GM19438 (cell line): ENCODE results near the gene MAPK1.
"Not testable (repeated sequence)": the region's sequence is repeated elsewhere in the genome, so short reads cannot be mapped to it uniquely, and the experiment has no call there.

Experiments used
- ATAC-seq: cut with Tn5 transposase; IDR thresholded peaks from one replicate; pipeline ENCODE4 v1.9.1; 2021; ENCODE audit warnings: low read depth; ENCODE audit not compliant: unreplicated experiment

The MAPK1 gene

DNA sequence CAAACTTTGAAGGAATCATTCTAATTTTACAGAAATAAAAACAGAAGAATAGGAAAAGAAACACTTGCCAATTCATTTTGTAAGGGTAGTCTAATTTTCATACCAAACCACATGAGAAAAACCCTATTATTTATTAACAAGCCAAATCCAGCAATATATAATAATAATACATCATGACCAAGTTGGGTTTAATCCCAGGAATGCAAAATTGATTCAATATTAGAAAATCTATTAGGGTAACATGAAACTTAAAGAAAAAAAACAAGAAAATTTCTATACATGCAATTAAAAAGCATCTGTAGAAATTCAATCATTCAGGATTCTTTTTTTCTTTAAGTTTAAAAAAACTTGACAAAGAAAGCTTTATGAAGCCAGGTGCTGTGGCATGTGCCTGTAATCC, 16.8 kb downstream of the MAPK1 start:
- ATAC-seq: no peak

DNA sequence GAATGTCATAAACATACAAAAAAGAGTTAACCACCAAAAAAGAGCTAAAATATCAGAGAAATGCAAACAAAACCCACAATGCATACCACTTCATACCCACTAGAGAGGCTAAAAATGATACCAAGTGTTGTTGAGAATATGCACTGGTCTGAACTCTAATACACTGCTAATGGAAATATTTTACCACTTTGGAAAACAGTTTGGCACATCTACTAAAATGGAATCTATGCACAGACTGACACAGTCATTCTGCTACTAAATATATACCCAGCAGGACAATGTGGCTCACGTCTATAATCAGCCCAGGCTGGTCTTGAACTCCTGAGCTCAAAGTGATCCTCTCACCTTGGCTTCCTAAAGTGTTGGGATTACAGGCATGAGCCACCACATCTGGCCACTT, 18.0 kb downstream of the MAPK1 start:
- ATAC-seq: no peak

DNA sequence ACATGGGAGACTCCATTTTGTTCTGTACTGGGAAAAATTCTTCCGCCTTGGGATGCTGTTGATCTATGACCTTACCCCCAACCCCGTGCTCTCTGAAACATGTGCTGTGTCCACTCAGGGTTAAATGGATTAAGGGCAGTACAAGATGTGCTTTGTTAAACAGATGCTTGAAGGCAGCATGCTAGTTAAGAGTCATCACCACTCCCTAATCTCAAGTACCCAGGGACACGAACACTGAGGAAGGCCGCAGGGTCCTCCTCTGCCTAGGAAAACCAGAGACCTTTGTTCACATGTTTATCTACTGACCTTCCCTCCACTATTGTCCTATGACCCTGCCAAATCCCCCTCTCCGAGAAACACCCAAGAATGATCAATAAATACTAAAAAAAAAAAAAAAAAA, 19.4 kb downstream of the MAPK1 start:
- not testable (repeated sequence) for ATAC-seq

DNA sequence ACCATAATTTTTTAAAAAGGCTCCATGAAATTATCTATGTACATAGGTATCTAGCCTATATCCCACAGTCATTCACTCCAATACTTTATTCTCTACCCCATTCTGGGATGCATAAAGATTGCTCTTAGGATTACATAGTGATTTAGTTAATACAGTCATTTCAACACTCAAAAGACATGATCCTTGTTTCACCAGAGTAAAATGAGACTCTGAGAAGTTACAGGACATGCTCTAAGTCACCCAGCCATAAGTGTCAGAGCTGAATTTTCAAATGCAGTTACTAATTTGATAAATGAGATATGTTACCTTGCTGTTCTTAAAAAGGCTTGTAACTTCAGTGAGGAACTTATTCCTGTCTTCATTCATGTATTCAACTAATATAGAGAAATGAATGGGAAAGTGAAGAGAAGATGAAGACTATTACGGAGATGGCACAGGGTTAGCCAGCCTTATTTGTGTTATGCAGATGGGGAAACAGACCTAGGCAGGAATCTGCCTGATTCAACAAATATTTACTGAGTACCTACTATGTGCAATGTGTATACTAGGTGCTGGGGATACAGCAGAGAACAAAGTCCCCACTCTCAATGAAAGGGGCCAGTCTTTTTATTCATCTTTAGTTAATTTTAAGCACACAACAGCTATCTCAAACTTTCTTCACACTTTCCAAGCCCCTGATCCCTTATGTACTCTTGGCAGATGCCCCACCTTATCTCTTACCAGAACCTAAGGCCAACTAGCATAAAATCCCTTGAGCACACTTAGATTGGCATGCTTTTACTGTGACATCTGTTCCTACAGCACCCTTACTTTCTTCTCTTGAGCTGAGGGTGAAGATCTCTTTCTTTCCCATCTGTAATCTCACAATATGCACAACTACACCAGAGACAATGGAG, 21.6 kb downstream of the MAPK1 start:
- no peak for ATAC-seq

DNA sequence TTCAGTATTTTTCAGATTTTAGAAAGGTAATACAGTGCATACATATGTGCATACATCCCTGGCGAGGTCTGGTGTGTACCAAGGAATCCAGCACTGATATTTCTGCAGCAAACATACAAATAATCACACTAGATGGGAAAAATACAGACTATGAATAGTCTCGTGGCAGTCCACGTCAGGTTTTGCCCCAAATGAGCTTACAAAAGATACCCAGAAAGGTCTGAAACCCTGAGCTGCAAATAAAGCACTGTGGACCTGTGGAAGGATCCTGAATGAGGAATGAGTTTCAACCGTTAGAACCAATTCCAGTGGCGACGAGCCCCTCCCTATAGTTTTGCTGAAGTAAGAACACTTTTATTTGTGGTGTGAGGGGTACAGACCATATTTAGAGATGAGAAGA, 24.5 kb downstream of the MAPK1 start:
- no peak for ATAC-seq

DNA sequence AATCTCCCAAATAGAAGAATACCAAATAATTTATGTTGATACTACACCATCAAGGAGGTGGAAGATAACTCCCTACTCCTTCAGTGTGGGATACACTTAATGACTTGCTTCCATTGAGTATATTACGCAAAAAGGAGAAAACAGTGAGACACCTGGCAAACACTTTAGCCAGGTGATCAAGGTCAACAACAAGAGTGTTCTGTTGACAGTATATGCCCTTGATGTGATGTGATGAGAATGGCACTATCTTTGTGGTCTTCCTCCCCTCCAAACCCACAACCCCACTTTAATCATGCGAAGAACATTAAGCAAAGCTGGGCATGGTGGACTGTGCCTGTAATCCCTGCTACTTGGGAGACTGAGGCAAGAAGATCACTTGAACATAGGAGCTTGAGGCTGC, 26.0 kb downstream of the MAPK1 start:
- ATAC-seq: no peak

DNA sequence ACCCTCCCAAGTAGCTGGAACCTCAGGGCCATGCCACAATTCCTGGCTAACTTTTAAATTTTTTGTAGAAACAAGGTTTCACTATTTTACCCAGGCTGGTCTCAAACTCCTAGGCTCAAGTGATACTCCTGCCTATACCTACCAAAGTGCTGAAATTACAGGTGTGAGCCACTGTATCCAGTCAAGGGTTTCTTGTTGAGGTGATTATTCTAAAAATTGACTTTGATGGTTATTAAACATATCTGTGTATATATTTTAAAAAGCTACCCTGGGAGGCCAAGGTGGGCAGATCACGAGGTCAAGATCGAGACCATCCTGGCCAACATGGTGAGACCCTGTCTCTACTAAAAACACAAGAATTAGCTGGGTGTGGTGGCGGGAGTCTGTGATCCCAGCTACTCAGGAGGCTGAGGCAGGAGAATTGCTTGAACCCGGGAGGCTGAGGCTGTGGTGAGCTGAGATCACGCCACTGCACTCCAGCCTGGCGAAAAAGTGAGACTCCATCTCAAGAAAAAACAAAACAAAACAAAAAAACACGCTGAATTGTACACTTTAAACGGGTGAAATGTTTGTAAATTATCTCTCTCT, 27.1 kb downstream of the MAPK1 start:
- ATAC-seq: no peak

DNA sequence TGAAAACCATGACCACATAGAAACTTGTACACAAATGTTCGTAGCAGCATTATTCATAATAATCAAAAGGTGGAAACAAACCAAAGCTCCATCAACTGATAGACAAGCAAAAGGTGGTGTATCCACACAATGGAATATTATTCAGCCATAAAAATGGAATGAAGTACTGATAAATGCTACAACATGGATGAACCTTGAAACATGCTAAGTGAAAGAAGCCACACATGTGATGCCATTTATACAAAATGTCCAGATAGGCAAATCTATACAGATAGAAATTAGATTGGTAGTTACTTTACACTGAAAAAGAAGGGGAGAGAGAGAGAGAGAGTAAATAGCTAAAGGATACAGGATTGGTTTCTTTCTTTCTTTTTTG, 27.7 kb downstream of the MAPK1 start:
- no peak for ATAC-seq

DNA sequence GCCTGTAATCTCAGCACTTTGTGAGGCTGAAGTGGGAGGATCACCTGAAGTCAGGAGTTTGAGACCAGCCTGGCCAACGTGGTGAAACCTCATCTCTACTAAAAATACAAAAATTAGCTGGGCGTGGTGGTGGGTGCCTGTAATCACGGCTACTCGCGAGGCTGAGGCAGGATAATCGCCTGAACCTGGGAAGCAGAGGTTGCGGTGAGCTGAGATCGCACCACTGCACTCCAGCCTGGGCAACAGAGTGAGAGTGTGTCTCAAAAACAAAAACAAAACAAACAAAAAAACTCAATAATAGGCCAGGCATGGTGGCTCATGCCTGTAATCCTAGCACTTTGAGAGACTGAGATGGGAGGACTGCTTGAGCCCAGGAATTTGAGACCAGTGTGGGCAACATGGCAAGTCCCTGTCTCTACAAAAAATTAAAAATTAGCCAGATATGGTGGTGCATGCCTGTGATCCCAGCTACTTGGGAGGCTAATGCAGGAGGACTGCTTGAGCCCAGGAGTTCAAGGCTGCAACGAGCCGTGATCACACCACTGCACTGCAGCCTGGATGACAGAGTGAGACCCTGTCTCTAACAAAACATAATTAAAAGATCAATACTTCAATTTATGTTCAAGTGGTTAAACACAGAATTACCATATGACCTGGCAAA, 28.2 kb downstream of the MAPK1 start:
- not testable (repeated sequence) for ATAC-seq

DNA sequence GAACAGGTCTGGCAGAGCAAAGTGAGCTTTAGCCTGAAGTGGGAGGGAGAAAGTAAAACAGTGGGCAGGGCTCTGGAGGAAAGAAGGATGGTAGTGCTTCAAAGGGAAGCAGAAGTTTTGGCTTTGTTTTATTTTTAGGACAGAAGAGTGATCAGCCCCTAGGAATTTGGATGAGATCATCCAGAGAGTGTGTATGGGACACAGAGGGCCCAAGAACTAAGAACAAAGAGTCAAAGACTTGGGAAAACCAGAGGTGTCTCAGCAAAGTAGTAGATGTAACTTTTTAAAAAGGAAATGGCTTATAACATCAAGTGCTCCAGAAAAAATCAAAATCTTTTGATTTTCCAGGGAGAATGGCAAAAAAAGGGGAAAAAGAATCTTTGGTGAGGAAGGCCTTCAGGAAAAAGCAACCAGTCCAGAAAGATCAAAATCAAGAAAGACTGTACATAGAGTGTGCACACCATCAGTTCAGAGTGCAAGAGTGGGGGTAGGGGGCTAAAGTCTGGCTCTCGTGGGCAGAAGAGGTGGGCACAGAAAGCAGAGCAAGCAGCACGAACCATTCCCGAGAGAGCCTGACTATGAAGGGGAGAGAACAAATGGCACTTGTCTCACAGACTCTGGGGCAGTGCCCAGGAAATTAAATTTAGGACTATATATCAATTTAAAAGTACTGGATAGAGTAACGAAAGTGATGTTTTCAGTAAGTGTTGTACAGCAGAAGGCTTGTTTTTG, 30.0 kb downstream of the MAPK1 start:
- ATAC-seq: no peak

DNA sequence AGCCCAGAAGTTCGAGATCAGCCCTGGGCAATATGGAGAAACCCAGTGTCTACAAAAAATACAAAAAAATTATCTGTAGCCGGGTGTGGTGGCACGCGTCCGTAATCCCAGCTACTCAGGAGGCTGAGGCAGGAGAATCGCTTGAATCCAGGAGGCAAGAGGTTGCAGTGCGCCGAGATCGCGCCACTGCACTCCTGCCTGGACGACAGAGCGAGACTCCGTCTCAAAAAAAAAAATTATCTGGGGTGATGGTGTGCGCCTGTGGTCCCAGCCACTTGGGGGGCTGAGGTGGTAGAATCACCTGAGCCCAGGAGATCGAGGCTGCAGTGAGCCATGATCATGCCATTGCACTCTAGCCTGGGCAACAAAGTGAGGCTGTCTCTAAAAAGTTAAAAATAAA, 31.0 kb downstream of the MAPK1 start:
- not testable (repeated sequence) for ATAC-seq

DNA sequence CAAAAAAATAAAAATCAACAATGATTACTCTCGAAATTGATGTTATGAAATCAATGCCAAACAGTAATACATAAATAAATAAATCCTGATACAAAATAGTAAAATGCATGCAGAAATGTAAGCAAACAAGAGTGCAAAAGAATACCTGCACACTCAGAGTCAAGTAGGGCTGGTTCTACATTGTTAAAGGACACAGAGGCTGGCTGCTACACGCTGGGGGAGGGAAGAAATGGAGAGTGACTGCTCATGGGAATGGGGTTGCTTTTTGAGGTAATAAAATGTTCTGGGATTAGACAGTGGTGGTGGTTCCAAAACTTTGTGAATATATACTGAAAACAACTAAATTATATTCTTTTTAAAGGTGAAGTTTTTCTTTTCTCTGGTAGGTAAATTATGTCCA, 32.1 kb downstream of the MAPK1 start:
- ATAC-seq: no peak

DNA sequence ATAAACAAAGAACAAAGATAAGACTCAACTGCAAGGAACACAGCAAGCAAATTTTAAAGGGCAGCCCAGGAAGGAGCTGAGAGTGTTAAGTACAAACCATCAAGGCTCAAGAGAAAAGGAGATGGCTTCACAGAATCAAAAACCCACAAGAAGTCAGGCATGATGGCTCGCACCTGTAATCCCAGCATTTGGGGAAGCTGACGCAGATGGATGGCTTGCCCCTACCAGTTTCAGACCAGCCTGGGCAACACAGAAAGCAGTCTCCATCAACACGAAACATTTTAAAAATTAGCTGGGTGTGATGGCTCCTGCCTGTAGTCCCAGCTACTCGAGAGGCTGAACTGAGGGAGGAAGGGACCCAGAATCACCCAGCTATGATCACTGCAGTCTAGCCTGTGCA, 32.6 kb downstream of the MAPK1 start:
- ATAC-seq: no peak

DNA sequence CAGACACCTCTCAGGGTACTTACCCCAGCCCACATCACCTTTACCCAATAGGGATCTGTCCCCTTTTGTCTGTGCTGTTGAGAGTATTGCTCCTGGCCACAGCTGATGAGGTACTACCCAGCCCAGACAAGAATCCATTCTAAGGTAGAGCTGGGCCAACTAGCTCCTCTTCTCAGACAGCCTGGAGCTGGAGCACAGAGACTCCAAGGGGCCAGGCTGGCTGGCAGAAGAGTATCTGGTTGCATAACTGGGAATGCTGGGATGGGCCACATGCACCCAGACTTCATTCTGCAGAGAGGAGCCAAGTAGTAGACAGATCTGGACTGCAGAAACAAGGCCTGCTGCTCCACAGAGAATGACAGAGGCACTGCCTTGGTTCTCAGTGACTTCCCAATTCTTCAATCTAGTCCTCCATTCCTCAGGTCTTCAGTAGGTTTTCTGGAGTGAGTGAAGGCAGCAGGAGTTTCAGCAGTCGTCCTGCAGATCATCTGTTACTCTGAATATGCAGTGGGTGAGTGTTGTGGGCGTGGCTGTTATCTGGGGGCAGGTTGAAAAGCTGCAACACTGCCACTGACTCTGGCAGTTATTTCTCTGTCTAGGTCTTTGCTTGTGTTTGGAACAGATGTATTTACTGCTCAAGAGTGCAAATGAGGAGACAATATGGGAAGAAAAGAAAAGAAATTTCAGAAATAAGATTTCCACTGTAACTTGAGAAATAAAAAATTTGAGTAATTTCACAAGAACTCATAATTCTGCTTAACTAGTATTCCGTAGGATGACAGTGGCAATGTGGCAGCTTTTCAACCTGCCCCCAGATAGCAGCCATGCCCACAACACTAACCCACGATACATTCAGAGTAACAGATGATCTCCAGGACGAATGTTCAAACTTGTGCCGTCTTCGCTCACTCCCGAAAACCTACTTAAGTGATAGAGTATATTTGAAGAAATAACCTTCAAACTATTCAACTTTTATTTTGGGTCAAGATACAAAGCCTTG, 34.9 kb downstream of the MAPK1 start:
- no peak for ATAC-seq

DNA sequence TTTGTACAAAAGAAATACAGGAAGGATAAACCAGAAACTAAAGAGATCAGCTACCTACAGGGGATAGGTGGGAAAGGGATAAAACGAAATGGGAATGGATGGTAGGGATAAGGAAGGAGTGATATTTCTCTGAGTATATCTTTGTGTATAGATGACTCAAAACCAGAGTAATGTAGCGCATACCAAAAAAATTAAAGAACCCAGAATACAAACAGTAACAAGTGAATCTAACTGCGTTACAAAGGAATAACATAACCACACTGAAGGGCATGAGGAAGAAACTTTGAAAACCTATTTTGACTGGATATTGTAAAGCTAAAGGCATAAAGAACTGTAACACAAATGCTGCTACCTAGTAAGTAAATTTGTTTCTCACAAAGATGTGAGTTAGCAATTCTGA, 37.9 kb downstream of the MAPK1 start:
- ATAC-seq: no peak

DNA sequence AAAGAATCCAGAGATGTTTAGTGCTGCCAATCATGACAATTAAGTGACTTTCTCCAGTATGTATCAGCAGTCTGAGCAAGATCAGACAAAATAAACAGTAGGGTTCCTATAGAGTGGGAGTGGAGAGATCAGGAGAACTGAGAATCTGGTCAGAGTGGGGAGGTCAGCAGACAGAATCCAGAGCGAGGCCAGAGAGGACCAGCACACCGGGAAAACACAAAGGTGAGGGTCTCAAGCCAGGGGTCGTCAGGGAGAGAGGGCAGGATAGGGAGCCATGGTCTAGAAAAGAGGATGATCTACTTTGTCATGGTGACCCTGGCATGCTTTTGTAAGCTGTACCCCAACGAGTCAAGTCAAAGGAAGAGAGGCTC, 39.2 kb downstream of the MAPK1 start:
- no peak for ATAC-seq

DNA sequence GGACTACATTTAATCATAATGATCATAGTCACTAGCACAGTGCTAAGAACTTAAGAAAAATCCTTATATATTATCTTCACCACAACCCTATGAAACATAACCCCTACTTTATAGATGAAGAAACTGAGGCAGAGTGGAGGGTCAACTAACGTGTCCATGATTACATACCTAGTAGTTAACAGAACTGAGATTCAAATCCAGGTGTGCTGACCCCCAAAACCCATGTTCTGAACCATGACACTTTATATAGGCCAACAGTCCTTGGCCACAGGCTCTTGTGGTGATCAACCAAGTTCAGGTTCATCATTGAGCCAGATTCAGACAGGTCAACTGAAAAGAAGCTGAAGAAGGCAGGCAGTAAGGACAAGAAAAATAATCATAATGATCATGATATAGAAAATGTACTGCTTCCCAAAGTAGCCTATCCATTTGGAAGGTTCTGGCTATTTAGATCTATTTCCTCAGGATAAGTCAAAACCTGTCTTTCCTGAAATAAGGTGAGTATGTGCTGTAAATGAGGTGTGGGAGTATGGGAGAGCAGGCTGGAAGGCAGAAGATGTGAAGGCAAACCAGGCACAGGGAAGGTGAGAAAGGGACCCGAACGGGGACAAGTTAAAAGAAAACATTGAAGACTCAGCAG, 39.7 kb downstream of the MAPK1 start:
- ATAC-seq: no peak

DNA sequence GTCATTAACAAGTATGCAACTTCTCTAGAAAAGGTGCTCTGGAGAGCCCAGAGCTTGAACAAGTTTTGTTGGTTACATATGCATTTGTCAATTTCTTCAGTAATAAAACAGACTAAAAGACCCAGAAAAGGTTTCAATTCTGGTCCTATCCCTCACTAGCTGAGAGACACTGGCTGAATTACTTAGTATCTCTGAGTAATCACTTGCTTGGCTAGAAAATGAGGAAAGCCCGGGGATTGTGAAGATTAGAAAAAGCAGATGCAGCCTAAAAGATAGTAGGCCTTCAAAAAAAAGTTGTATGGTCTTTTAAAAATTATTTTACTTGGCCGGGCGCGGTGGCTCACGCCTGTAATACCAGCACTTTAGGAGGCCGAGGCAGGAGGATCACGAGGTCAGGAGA, 41.2 kb downstream of the MAPK1 start:
- no peak for ATAC-seq

DNA sequence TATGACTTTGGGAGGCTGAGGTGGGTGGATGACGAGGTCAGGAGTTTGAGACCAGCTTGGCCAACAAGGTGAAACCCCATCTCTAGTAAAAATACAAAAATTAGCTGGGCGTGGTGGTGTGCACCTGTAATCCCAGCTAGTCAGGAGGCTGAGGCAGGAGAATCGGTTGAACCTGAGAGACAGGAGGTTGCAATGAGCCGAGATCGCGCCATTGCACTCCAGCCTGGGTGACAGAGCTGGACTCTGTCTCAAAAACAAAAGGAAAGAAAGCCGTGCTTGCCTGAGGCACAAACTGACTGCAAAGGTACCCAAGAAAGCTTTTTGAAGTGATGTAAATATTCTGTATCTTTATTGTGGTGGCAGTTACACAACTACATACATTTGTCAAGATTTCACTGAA, 42.5 kb downstream of the MAPK1 start:
- ATAC-seq: not testable (repeated sequence)
